ENCODE measurements around the gene NVL.

The NVL gene

GRCh38 chr1:224180783-224181452 lies 149.1 kb downstream of the NVL start:
- no peak overlapping the region for H3K4me3 ChIP-seq
- peak overlapping the region in 17 of 21 experiments; percentile 8 to 98 (median 94) for H3K27ac ChIP-seq

- Histone ChIP-seq H3K27ac (peak overlapping the region in 5 of 21 experiments; percentile 0 to 98 (median 54)), H3K4me3 (no peak overlapping the region)
Observed at GRCh38 chr1:224178894-224179293, 151.1 kb downstream of the NVL start.

GRCh38 chr1:224177356-224177999 lies 152.5 kb downstream of the NVL start:
- Histone ChIP-seq H3K27ac (peak overlapping the region in 1 of 21 experiments; percentile 41), H3K4me3 (no peak overlapping the region)

All from skin epidermis (tissue), 12 donors.